Large intestine (tissue), 3 donors: Measurements from ENCODE around the gene SLC25A1. TPM values are rescaled to one million over a fixed set of nuclear protein-coding genes. Genes with fewer than 3 reads are reported as not detected.
"Not testable (repeated sequence)": the region's sequence is repeated elsewhere in the genome, so short reads cannot be mapped to it uniquely, and the experiment has no call there.

Source experiments
- DNase-seq, 2 donors: peaks; one replicate each; pipeline versions ENCODE4 v3.0.0 to v3.0.0-alpha.2; 2013
- H3K27ac ChIP-seq: one replicate; pipeline ENCODE4 v1.5.1; 2013; ENCODE audit warnings: low read length
- H3K27me3 ChIP-seq: 2 replicates; pipeline ENCODE4 v1.6.1; 2013; ENCODE audit warnings: low read length; ENCODE audit not compliant: control insufficient read depth, insufficient read depth
- H3K36me3 ChIP-seq: 2 replicates; pipeline ENCODE4 v1.6.1; 2013; ENCODE audit warnings: low read length; ENCODE audit not compliant: control insufficient read depth, insufficient read depth
- H3K4me1 ChIP-seq: one replicate; pipeline ENCODE4 v1.6.1; 2013; ENCODE audit warnings: low read length; ENCODE audit not compliant: control insufficient read depth, insufficient read depth
- H3K4me3 ChIP-seq: one replicate; pipeline ENCODE4 v1.5.1; 2013; ENCODE audit warnings: low read length
- H3K9me3 ChIP-seq: one replicate; pipeline ENCODE4 v1.6.1; 2013; ENCODE audit warnings: mild to moderate bottlenecking, low read depth, low read length, moderate library complexity; ENCODE audit not compliant: control insufficient read depth
- WGBS: methylation state at CpG from one replicate; pipeline ENCODE4 v1.1.5; 2013; ENCODE audit warnings: low lambda C conversion rate; ENCODE audit not compliant: insufficient coverage; 5-methylcytosine and 5-hydroxymethylcytosine counted together
- polyA plus RNA-seq: library from polyadenylated mRNA; unstranded; fragments of 120-200 nt; gene quantifications from one replicate; pipeline ENCODE4 v1.2.1, GENCODE V29; 2013

Gene SLC25A1
- polyA plus RNA-seq, 1 donor: 164 TPM

DNA sequence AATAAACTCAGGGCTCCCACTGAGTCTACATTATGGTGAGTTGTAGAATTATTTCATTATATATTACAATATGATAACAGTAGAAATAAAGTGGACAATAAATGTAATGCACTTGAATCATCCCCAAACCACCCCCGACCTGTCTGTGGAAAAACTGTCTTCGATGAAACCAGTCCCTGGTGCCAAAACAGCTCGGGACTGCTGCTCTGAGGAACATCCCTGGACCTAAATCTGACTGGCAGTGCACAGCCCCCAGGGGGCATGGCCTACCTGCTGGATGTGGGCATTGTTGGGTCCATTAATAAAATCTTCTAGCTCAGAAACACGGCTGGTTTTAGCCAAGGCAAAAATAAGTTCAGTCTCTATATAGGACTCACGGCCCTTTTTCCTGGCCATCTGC, 29.3 kb upstream of the SLC25A1 start:
- Histone ChIP-seq H3K36me3 (peaks cover 2% of the 10 kb centered on the region), H3K27me3 (no peaks in the 10 kb centered on the region), H3K27ac (no peak overlapping the region), H3K4me1 (no peaks in the 10 kb centered on the region), H3K9me3 (no peaks in the 10 kb centered on the region), H3K4me3 (no peak overlapping the region)
- DNase-seq: no peak
- WGBS: no CpG with 5 or more reads among the region's 5 CpGs

DNA sequence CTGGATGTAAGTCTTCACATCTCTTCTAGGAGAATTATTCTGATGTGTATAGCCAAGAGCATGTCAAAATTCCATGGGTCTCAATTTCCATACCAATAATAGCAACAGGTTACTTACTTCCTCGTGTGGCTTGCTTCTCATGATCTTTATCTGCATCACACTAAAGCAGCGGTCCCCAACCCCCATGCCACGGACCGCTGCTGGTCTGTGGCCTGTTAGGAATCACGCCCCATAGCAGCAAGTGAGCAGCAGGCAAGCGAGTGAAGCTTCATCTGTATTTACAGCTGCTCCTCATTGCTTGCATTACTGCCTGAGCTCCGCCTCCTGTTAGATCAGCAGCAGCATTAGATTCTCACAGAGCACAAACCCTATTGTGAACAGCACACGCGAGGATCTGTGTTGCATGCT, 28.9 kb upstream of the SLC25A1 start:
- Histone ChIP-seq H3K27me3 (no peaks in the 10 kb centered on the region), H3K4me1 (no peaks in the 10 kb centered on the region), H3K27ac (no peak overlapping the region), H3K36me3 (peaks cover 2% of the 10 kb centered on the region), H3K4me3 (no peak overlapping the region), H3K9me3 (no peaks in the 10 kb centered on the region)
- no CpG with 5 or more reads among the region's 9 CpGs for WGBS
- no peak for DNase-seq

DNA sequence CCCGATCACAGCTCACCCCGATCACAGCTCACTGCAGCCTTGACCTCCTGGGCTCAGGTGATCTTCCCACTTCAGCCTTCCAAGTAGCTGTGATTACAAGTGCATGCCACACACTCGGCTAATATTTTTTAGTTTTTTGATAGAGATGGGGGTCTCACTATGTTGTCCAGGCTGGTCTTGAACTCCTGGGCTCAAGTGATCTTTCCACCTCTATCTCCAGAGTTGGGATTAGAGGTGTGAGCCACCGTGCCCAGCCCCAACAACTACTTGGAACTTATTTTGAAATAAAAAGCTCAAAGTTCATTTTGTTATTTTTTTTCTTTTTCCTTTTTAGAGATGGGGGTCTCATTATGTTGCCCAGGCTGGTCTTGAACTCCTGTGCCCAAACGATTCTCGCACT, 27.8 kb upstream of the SLC25A1 start:
- H3K4me3 ChIP-seq: no peak overlapping the region
- WGBS: no CpG with 5 or more reads among the region's 6 CpGs
- H3K9me3 ChIP-seq: no peaks in the 10 kb centered on the region
- no peaks in the 10 kb centered on the region for H3K4me1 ChIP-seq
- H3K27me3 ChIP-seq: no peaks in the 10 kb centered on the region
- H3K27ac ChIP-seq: no peak overlapping the region
- DNase-seq: no peak
- H3K36me3 ChIP-seq: peaks cover 2% of the 10 kb centered on the region

DNA sequence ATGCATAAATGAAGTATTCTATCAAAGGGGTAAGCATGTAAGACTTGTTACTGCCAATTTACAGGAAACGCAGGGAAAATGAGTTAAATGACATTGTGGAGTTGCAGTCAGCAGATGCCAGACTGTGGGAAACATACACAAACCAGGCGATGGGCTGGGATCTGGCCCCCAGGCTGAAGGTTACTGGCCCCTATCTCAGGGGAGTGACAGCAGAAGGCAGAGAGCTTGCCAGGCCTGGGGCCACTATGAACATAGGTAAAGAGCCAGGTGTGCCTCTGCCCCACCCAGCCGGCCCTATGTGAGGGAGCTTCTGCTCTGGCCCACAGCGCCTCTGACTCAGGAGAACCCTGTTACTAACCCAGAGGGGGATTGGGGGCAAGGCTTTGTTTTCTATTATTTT, 26.1 kb upstream of the SLC25A1 start:
- Histone ChIP-seq H3K4me1 (no peaks in the 10 kb centered on the region), H3K9me3 (no peaks in the 10 kb centered on the region), H3K36me3 (no peaks in the 10 kb centered on the region), H3K27me3 (no peaks in the 10 kb centered on the region), H3K4me3 (no peak overlapping the region), H3K27ac (no peak overlapping the region)
- no peak for DNase-seq
- no CpG with 5 or more reads among the region's 4 CpGs for WGBS

DNA sequence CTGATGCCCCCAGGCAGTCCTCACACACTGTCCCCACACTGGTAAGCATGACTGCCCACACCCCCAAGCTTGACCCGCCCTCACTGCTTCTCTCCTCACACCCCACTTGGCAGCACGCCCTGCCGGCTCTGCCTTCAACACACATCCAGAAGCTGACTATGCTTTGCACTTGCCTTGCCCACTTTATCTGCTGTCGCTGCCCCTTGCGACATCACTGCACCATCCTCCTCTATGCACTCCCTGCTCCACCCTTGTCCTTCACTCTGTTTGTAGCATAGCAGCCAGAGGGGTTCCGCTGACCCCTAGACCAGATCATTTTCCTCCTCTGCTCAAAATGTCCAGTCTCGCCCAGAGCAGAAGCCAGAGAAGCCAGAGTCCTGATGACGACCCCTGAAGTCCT, 25.3 kb upstream of the SLC25A1 start:
- Histone ChIP-seq H3K36me3 (no peaks in the 10 kb centered on the region), H3K4me1 (no peaks in the 10 kb centered on the region), H3K9me3 (no peaks in the 10 kb centered on the region), H3K27me3 (no peaks in the 10 kb centered on the region), H3K27ac (no peak overlapping the region), H3K4me3 (no peak overlapping the region)
- no peak for DNase-seq
- 80% methylated on average over 1 of the region's 8 CpGs for WGBS

DNA sequence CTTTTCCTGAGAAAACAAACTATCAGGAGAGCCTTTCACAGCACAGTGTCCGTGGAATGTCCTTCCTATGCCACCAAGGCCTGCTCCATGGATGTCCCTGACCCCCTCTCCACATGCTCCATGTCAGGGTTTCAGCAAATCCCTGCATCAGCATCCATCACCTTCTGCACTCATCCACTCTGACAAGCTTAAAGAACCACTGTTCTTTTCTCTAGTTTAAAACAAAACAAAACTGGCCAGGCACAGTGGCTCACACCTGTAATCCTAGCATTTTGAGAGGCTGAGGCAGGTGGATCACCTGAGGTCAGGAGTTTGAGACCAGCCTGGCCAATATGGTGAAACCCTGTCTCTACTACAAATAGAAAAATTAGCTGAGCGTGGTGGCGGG, 24.3 kb upstream of the SLC25A1 start:
- H3K9me3 ChIP-seq, H3K4me1 ChIP-seq, H3K4me3 ChIP-seq, DNase-seq, H3K27ac ChIP-seq, H3K36me3 ChIP-seq, H3K27me3 ChIP-seq: not testable (repeated sequence)
- no CpG with 5 or more reads among the region's 3 CpGs for WGBS

DNA sequence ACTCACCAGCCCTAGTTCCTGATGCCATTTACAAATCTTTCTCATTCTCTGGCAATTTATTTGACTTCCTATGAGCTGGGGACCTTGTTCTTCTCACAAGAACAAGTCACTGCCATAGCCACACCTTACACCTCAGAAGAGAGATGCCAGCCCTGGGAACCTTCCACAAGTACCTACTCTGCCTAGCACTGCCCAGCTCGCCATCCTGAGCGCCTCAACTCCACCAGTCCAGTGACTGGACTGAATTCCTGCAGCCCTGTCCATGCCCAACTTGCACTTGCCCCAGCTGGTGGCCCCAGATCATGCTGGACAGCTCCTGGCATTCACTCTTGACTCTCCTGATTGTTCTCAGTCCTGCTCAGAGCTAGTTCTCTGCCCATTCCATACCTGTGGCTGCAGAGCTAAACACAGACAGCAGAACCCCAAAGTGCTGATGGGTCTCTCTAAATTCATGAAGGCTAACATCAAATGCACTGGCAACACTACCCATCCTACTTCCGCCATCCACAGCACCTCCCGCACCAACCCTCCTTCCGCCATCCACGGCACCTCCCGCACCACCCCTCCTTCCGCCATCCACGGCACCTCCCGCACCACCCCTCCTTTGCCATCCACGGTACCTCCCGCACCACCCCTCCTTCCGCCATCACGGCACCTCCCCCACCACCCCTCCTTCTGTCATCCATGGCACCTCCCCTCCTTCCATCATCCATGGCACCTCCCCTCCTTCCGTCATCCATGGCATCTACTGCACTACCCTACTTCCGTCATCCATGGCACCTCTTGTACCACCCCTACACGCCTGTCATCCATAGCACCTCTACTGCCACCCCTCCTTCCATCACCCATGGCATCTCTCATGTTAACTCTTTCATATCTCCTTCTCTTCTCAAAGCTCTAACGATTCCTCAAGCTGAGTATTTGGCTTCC, 23.6 kb upstream of the SLC25A1 start:
- no peaks in the 10 kb centered on the region for H3K4me1 ChIP-seq

DNA sequence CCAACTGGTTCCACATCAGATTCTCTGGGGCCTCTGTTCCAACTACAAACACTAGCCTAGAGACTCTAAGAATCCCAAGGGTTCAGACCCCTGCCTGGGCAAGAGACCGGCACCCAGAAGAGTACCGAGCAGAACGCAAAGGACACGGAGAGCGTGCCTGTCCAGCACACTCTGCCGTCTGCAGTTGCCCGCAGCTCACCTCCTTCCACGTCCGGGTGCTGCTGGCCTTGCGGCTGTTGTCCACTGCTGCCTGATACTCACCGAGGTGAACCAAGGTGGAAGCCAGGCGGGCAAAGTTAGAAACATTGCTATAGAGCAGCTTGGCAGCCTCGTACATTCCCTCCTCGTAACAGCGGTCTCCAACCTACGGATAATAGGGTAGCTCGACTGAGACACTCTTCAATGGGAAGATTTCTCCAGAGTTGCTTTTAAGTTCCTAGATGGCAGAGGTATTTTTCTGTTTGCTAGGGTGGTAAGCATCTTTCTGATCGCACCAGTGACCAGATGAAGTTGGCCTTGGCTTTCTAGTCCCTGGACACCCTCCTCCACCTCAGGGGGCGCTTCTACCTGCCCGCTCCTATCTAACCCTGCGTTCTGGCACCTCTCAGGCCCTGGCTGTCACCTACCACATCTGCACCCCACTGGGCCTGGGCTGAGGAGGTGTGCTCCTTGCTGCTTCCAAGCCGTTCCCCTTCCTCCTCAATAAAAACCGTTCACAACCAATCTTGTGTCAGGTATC, 22.8 kb upstream of the SLC25A1 start:
- Histone ChIP-seq H3K9me3 (no peaks in the 10 kb centered on the region), H3K27ac (no peak overlapping the region), H3K4me3 (no peak overlapping the region), H3K4me1 (no peaks in the 10 kb centered on the region), H3K27me3 (no peaks in the 10 kb centered on the region), H3K36me3 (no peaks in the 10 kb centered on the region)
- no CpG with 5 or more reads among the region's 23 CpGs for WGBS
- no peak for DNase-seq

More for the DNA sequence above, 23.6 kb upstream of the SLC25A1 start:
- Histone ChIP-seq H3K36me3 (no peaks in the 10 kb centered on the region), H3K9me3 (no peaks in the 10 kb centered on the region), H3K27ac (no peak overlapping the region), H3K4me3 (no peak overlapping the region), H3K27me3 (no peaks in the 10 kb centered on the region)
- WGBS: 95% methylated on average over 6 of the region's 18 CpGs
- no peak for DNase-seq

DNA sequence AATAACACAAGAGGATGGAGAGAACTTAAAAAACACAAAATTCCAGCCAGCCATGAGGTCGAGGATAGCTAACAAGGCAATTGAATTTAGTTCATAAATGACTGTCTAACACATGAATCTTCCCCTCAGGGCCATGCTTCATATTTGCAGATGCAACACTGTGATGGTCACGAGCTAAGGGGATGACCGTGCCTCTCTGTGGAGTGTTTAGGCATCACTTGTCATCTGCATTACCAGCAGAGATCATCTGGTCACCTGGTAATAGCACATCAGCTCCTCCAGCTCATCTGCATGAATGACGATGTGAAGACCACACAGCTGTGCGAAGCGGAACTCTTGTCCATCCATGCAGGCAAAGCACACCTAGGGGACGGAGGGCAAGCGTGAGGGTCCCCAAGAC, 20.9 kb upstream of the SLC25A1 start:
- no CpG with 5 or more reads among the region's 8 CpGs for WGBS

DNA sequence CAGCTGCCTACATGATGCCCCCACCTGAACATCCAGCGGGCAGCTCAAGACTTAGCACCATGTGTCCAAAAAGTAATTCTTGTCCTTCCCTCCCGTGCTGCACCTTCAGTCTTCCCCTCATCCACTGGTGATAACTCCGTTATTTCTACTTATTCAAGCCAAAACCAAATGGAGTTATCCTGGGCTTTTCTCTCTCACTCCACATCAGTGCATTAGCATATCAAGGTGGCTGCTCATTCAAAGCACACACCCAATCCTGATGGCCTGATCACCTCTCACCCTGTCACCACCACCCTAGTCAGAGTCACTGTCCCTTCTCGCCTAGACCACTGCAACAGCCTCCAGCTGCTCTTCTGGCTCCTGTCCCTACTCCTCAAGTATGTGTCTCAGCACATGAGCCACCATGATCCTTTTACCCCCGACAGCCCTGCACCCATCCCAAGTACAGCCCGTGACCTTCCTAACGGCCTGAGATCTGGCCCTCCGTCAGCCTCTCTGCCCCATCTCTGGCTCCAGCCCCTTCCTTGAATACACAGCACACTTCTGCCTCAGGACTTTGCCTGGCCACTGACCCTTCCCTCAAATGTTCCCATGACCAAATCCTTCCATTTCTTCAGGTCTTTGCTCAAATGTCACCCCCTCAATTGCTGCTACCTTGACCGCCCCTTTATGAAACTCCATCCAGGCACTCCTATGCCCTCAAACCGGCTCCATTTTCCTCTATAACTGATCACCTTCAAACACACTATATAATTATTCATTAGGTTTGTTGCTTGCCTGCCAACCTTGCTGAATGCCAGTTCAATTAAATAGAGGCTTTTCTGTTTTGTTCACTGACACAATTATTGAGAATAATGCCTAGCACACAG, 19.7 kb upstream of the SLC25A1 start:
- Histone ChIP-seq H3K27me3 (no peaks in the 10 kb centered on the region), H3K36me3 (no peaks in the 10 kb centered on the region), H3K9me3 (no peaks in the 10 kb centered on the region), H3K27ac (no peak overlapping the region), H3K4me3 (no peak overlapping the region), H3K4me1 (no peaks in the 10 kb centered on the region)
- 100% methylated on average over 2 of the region's 10 CpGs for WGBS
- no peak for DNase-seq

More for the DNA sequence above, 20.9 kb upstream of the SLC25A1 start:
- no peaks in the 10 kb centered on the region for H3K36me3 ChIP-seq
- no peak for DNase-seq
- H3K9me3 ChIP-seq: no peaks in the 10 kb centered on the region
- no peaks in the 10 kb centered on the region for H3K4me1 ChIP-seq
- no peaks in the 10 kb centered on the region for H3K27me3 ChIP-seq
- no peak overlapping the region for H3K4me3 ChIP-seq
- no peak overlapping the region for H3K27ac ChIP-seq
